ENCODE results near the gene RALB.

The RALB gene

GRCh38 chr2:120294008-120294340, 41.3 kb downstream of the RALB start:
- H2AFZ ChIP-seq (ENCODE audit: low read depth, low read length): no peak overlapping the region
- peaks cover 7% of the 10 kb centered on the region for H3K4me1 ChIP-seq (ENCODE audit: low read length)
- H3K4me3 ChIP-seq (ENCODE audit: low read length): no peak overlapping the region
- no peak overlapping the region for H3K9ac ChIP-seq (ENCODE audit: low read length)
- H4K20me1 ChIP-seq (ENCODE audit: insufficient read depth, low read length): no peaks in the 10 kb centered on the region
- no peaks in the 10 kb centered on the region for H3K36me3 ChIP-seq (replicated peaks; ENCODE audit: low read depth, low read length)
- H3K4me2 ChIP-seq (ENCODE audit: low read length): no peak overlapping the region
- H3K79me2 ChIP-seq (ENCODE audit: low read length): no peaks in the 10 kb centered on the region
- TF ChIP-seq CTCF (IDR thresholded peaks at IDR 0.05; ENCODE audit: low read depth, low read length) (no peak), EZH2phosphoT487 (IDR thresholded peaks at IDR 0.05; ENCODE audit: low read depth) (no peak)
- no peak overlapping the region for H3K27ac ChIP-seq (ENCODE audit: low read length)
- H3K27me3 ChIP-seq (ENCODE audit: low read depth, low read length): no peaks in the 10 kb centered on the region
- H3K9me3 ChIP-seq (ENCODE audit: insufficient read depth, low read length): no peaks in the 10 kb centered on the region

- Histone ChIP-seq H3K79me2 (ENCODE audit: low read length) (no peaks in the 10 kb centered on the region), H3K9me3 (ENCODE audit: insufficient read depth, low read length) (no peaks in the 10 kb centered on the region), H3K36me3 (replicated peaks; ENCODE audit: low read depth, low read length) (no peaks in the 10 kb centered on the region), H3K4me3 (ENCODE audit: low read length) (no peak overlapping the region), H3K27ac (ENCODE audit: low read length) (no peak overlapping the region), H3K27me3 (ENCODE audit: low read depth, low read length) (no peaks in the 10 kb centered on the region), H3K9ac (ENCODE audit: low read length) (no peak overlapping the region), H2AFZ (ENCODE audit: low read depth, low read length) (no peak overlapping the region), H3K4me1 (ENCODE audit: low read length) (peaks cover 7% of the 10 kb centered on the region), H4K20me1 (ENCODE audit: insufficient read depth, low read length) (no peaks in the 10 kb centered on the region), H3K4me2 (ENCODE audit: low read length) (no peak overlapping the region)
- TF ChIP-seq CTCF (IDR thresholded peaks at IDR 0.05; ENCODE audit: low read depth, low read length): no peak
- TF ChIP-seq EZH2phosphoT487 (IDR thresholded peaks at IDR 0.05; ENCODE audit: low read depth): no peak
These were observed 45.7 kb downstream of the RALB start for GRCh38 chr2:120298173-120298835.

GRCh38 chr2:120299004-120299403, 46.4 kb downstream of the RALB start:
- no peaks in the 10 kb centered on the region for H3K79me2 ChIP-seq (ENCODE audit: low read length)
- peaks cover 3% of the 10 kb centered on the region; the same call in 1 of the 2 replicates for H3K27me3 ChIP-seq (ENCODE audit: low read depth, low read length)
- H3K4me1 ChIP-seq (ENCODE audit: low read length): peaks cover 3% of the 10 kb centered on the region
- no peaks in the 10 kb centered on the region for H4K20me1 ChIP-seq (ENCODE audit: insufficient read depth, low read length)
- no peak for TF ChIP-seq EZH2phosphoT487 (IDR thresholded peaks at IDR 0.05; ENCODE audit: low read depth)
- no peak for TF ChIP-seq CTCF (IDR thresholded peaks at IDR 0.05; ENCODE audit: low read depth, low read length)
- H3K4me2 ChIP-seq (ENCODE audit: low read length): no peak overlapping the region
- H3K27ac ChIP-seq (ENCODE audit: low read length): no peak overlapping the region
- H3K9me3 ChIP-seq (ENCODE audit: insufficient read depth, low read length): no peaks in the 10 kb centered on the region
- no peak overlapping the region for H2AFZ ChIP-seq (ENCODE audit: low read depth, low read length)
- no peak overlapping the region for H3K9ac ChIP-seq (ENCODE audit: low read length)
- H3K36me3 ChIP-seq (replicated peaks; ENCODE audit: low read depth, low read length): no peaks in the 10 kb centered on the region
- no peak overlapping the region for H3K4me3 ChIP-seq (ENCODE audit: low read length)

- Histone ChIP-seq H2AFZ (ENCODE audit: low read depth, low read length) (no peak overlapping the region), H3K9me3 (ENCODE audit: insufficient read depth, low read length) (no peaks in the 10 kb centered on the region), H3K79me2 (ENCODE audit: low read length) (no peaks in the 10 kb centered on the region), H3K4me2 (ENCODE audit: low read length) (no peak overlapping the region), H3K27ac (ENCODE audit: low read length) (no peak overlapping the region), H3K4me1 (ENCODE audit: low read length) (no peaks in the 10 kb centered on the region), H4K20me1 (ENCODE audit: insufficient read depth, low read length) (no peaks in the 10 kb centered on the region), H3K36me3 (replicated peaks; ENCODE audit: low read depth, low read length) (no peaks in the 10 kb centered on the region), H3K9ac (ENCODE audit: low read length) (no peak overlapping the region), H3K27me3 (ENCODE audit: low read depth, low read length) (peaks cover 9% of the 10 kb centered on the region), H3K4me3 (ENCODE audit: low read length) (no peak overlapping the region)
- TF ChIP-seq CTCF (IDR thresholded peaks at IDR 0.05; ENCODE audit: low read depth, low read length): no peak
- no peak for TF ChIP-seq EZH2phosphoT487 (IDR thresholded peaks at IDR 0.05; ENCODE audit: low read depth)
These were observed 46.9 kb downstream of the RALB start for GRCh38 chr2:120299561-120299960.
